Endothelial cell (in vitro differentiated cells): Measurements from ENCODE around the gene ATP4A. TPM values are rescaled to one million over a fixed set of nuclear protein-coding genes. Genes with fewer than 3 reads are reported as not detected.

ENCODE experiments used
- DNase-seq: peaks from one replicate; pipeline ENCODE4 v3.0.0; 2021; ENCODE audit warnings: low spot score
- H3K27ac Mint-ChIP-seq: one replicate; pipeline ENCODE4 v1.8.0; 2021; ENCODE audit warnings: mixed read lengths, inconsistent platforms; ENCODE audit not compliant: unreplicated experiment
- H3K27me3 Mint-ChIP-seq: one replicate; pipeline ENCODE4 v1.8.0; 2021; ENCODE audit warnings: mild to moderate bottlenecking, moderate library complexity, mixed read lengths, inconsistent platforms; ENCODE audit not compliant: unreplicated experiment
- H3K36me3 Mint-ChIP-seq: one replicate; pipeline ENCODE4 v1.8.0; 2021; ENCODE audit warnings: mild to moderate bottlenecking, low read depth, mixed read lengths, inconsistent platforms; ENCODE audit not compliant: unreplicated experiment
- H3K4me1 Mint-ChIP-seq: one replicate; pipeline ENCODE4 v1.8.0; 2021; ENCODE audit warnings: mild to moderate bottlenecking, mixed read lengths, inconsistent platforms; ENCODE audit not compliant: unreplicated experiment
- H3K4me3 Mint-ChIP-seq: one replicate; pipeline ENCODE4 v1.8.0; 2021; ENCODE audit warnings: mild to moderate bottlenecking, mixed read lengths, inconsistent platforms; ENCODE audit not compliant: unreplicated experiment
- H3K9me3 Mint-ChIP-seq: one replicate; pipeline ENCODE4 v1.8.0; 2021; ENCODE audit warnings: mixed read lengths, inconsistent platforms; ENCODE audit not compliant: unreplicated experiment
- total RNA-seq: library from RNA; stranded (reverse); fragmentation: NEBNext Ultra II Directional; extraction: Animal tissue kit (Norgen Biotek cat#: 25700); gene quantifications from one replicate; pipeline ENCODE4 v1.2.1, GENCODE V29; 2021; ENCODE audit not compliant: unreplicated experiment
- TF ChIP-seq, protein P1 (sequence below): fragments of 200-600 bp; sonication (generic); IDR thresholded peaks from one replicate; pipeline ENCODE4 v1.5.0; 2021; ENCODE audit warnings: antibody characterized with exemption; ENCODE audit not compliant: unreplicated experiment

The ATP4A gene
- total RNA-seq, 1 donor from 2014 or later: not detected

DNA sequence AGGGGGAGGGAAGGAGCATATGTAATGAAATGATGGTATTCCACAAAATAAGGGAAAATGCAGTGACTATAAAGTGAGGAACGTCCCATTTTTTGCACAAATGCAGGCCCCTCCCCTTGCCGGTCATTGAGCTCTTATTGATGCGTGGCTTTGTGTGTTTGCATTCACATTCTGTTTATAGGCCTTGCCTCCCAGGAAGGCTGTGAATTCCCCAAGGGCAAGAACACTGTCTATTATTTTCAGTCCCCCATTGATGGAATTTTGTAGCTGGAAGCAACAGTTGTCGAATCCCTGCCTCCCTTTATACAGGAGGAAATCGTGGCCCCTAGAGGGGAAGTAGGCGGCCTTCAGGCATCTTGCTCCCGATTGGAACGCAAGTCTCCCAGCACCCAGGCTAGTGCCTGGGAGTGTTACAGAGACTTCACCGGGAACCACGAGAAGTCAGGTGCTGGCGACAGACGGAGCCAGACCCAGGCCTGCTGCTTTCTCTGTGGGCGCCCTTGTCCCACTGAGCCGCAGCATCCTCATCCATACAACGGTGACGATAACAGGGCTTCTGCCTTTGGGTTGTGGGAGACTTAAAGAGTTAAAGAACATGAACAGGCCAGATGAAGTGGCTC, 42.2 kb downstream of the ATP4A start:
- Mint-ChIP-seq H3K36me3 (no peaks in the 10 kb centered on the region), H3K4me3 (no peak overlapping the region), H3K4me1 (no peaks in the 10 kb centered on the region), H3K9me3 (no peaks in the 10 kb centered on the region), H3K27ac (no peak overlapping the region), H3K27me3 (peaks cover 18% of the 10 kb centered on the region)
- DNase-seq: no peak
- TF ChIP-seq, protein P1, sequence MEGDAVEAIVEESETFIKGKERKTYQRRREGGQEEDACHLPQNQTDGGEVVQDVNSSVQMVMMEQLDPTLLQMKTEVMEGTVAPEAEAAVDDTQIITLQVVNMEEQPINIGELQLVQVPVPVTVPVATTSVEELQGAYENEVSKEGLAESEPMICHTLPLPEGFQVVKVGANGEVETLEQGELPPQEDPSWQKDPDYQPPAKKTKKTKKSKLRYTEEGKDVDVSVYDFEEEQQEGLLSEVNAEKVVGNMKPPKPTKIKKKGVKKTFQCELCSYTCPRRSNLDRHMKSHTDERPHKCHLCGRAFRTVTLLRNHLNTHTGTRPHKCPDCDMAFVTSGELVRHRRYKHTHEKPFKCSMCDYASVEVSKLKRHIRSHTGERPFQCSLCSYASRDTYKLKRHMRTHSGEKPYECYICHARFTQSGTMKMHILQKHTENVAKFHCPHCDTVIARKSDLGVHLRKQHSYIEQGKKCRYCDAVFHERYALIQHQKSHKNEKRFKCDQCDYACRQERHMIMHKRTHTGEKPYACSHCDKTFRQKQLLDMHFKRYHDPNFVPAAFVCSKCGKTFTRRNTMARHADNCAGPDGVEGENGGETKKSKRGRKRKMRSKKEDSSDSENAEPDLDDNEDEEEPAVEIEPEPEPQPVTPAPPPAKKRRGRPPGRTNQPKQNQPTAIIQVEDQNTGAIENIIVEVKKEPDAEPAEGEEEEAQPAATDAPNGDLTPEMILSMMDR: no peak

DNA sequence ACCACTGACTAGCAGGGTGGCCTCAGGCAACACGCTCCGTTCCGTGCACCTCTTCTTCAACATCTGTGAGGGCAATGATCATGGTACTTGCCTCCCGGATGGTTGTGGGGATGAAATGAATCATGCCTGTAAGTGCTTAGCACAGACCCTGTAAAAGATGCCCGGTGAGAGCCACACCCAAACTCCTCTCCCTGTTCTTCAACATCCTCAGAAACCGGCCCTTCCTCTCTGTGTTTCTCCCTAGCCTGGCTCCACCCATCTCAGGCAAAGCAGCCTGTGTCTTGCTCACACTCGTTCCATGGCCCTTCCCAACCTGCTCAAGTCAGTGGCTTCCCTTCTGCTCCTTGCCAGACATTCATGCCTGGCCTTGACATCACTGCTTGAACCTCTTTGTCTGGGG, 44.2 kb downstream of the ATP4A start:
- Mint-ChIP-seq H3K9me3 (no peaks in the 10 kb centered on the region), H3K36me3 (no peaks in the 10 kb centered on the region), H3K27me3 (peaks cover 17% of the 10 kb centered on the region), H3K4me3 (no peak overlapping the region), H3K27ac (no peak overlapping the region), H3K4me1 (no peaks in the 10 kb centered on the region)
- TF ChIP-seq, protein P1: no peak
- DNase-seq: no peak

DNA sequence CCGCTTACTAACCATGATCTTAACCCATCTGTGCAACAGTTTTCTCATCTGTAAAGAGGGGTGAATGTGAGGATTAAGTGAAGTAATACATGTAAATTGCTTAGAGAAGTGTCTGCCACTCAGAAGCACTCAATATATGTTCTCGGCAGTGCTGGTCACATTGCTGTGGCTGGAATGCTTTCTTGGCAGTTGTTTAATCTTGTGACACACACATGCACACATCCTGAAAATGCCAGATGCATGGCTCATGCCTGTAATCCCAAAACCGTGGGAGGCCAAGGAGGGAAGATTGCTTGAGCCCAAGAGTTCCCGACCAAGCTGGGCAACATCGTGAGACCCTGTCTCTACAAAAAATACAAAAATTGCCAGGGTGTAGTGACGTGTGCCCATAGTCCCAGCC, 45.1 kb downstream of the ATP4A start:
- Mint-ChIP-seq H3K27me3 (peaks cover 17% of the 10 kb centered on the region), H3K4me3 (no peak overlapping the region), H3K9me3 (no peaks in the 10 kb centered on the region), H3K27ac (no peak overlapping the region), H3K36me3 (no peaks in the 10 kb centered on the region), H3K4me1 (no peaks in the 10 kb centered on the region)
- TF ChIP-seq, protein P1: no peak
- DNase-seq: no peak

DNA sequence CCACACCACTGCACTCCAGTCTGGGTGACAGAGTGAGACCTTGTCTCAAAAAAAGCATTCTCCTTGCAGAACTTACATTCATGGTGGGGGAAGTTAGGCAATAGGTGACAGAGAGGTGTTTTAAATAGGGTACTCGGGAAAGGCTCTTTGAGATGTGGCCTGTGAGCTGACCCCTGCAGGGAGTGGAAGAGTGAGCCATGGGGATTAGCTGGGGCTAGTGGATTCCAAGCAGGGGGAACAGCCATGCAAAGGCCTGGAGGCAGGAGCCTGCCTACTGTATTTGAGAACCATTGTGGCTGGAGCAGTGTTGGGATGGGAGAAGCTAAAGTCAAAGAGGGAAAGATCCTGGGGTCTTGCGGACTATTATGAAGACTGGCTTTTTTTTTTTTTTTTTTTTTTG, 46.1 kb downstream of the ATP4A start:
- Mint-ChIP-seq H3K9me3 (no peaks in the 10 kb centered on the region), H3K27me3 (peaks cover 13% of the 10 kb centered on the region), H3K36me3 (no peaks in the 10 kb centered on the region), H3K4me1 (no peaks in the 10 kb centered on the region), H3K4me3 (no peak overlapping the region), H3K27ac (no peak overlapping the region)
- TF ChIP-seq, protein P1: no peak
- no peak for DNase-seq

DNA sequence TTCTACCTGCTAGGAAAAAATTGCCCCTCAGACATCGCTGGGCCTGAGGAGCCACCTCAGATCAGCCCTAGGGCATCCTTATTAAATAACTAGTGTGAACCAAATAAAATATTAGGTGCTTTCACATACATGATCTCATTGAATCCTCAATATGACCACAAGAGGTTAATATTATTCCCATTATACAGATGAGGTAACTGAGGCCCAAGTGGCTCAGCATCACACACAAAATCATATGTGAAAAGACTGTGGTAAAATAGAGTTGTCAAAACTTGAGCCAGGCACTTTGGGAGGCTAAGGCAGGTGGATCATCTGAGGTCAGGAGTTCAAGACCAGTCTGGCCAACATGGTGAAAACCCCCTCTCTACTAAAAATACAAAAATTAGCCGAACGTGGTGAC, 47.1 kb downstream of the ATP4A start:
- DNase-seq: no peak
- Mint-ChIP-seq H3K36me3 (no peaks in the 10 kb centered on the region), H3K4me3 (no peak overlapping the region), H3K9me3 (no peaks in the 10 kb centered on the region), H3K27me3 (peaks cover 19% of the 10 kb centered on the region), H3K27ac (no peak overlapping the region), H3K4me1 (no peaks in the 10 kb centered on the region)
- TF ChIP-seq, protein P1: no peak
